Right lobe of liver (tissue), 6 donors: Measurements from ENCODE around the gene KCND2. TPM values are rescaled to one million over a fixed set of nuclear protein-coding genes. Genes with fewer than 3 reads are reported as not detected.

Experiments
- ATAC-seq, 4 donors: fragments of 200-7000 bp; cut with Tn5 transposase; one replicate each; pipeline ENCODE4 v1.9.1; 2020; ENCODE audit warnings: mild to moderate bottlenecking in 4 of 4, moderate library complexity in 4 of 4
- DNase-seq, 3 donors: peaks; one replicate each; pipeline ENCODE4 v3.0.0-alpha.2; 2020
- H3K27ac ChIP-seq, 3 donors: fragments of 200-600 bp; one replicate each; pipeline ENCODE4 v1.8.0; 2022
- H3K27me3 ChIP-seq, 2 donors: fragments of 200-600 bp; one replicate each; pipeline ENCODE4 v1.8.0; 2022
- H3K36me3 ChIP-seq, 4 donors: fragments of 200-600 bp; sonication (generic) in 1 of 4; one replicate each; pipeline versions ENCODE4 v1.5.1 to v1.8.0; 2017 to 2022; ENCODE audit warnings: control low read depth in 1 of 4
- H3K4me1 ChIP-seq, 4 donors: fragments of 200-600 bp; sonication (generic) in 1 of 4; one replicate each; pipeline versions ENCODE4 v1.5.1 to v1.8.0; 2017 to 2022; ENCODE audit warnings: control low read depth in 1 of 4
- H3K4me3 ChIP-seq, 3 donors: fragments of 200-600 bp; one replicate each; pipeline ENCODE4 v1.8.0; 2022
- H3K9me3 ChIP-seq, 4 donors: fragments of 200-600 bp; sonication (generic) in 1 of 4; one replicate each; pipeline versions ENCODE4 v1.5.1 to v1.8.0; 2017 to 2022; ENCODE audit warnings: control low read depth in 1 of 4
- POLR2A ChIP-seq: fragments of 450-650 bp; IDR thresholded peaks from one replicate; pipeline ENCODE4 v1.6.1; 2017; ENCODE audit warnings: antibody characterized with exemption, mild to moderate bottlenecking
- WGBS: methylation state at CpG from one replicate; pipeline ENCODE4 v1.1.6; 2018; ENCODE audit warnings: low coverage, low lambda C conversion rate; ENCODE audit not compliant: insufficient coverage; ENCODE audit errors: missing lambda C conversion rate; 5-methylcytosine and 5-hydroxymethylcytosine counted together
- intact Hi-C, 2 donors: fragments of 100-400 bp; cut with DNase I; formaldehyde crosslinking; loops; one replicate each; pipeline versions ENCODE4 v1.11.2 to v1.14.1; 2022
- total RNA-seq, 6 experiments: library from RNA; depleted of rRNA in 2 of 6; stranded (reverse); fragments of >200 nt in 2 of 6; fragmentation: NEBNext Ultra II Directional in 3 of 6; extraction: Animal tissue kit (Norgen Biotek cat#: 25700) in 3 of 6; gene quantifications; one replicate each; pipeline versions ENCODE4 v1.1.0 to v1.2.4, GENCODE V29; 2016 to 2023
- TF ChIP-seq, protein P1 (sequence below), 4 donors: fragments of 200-600 bp in 3 of 4; fragments of 450-650 bp in 1 of 4; IDR thresholded peaks; one replicate each; pipeline versions ENCODE4 v1.5.1 to v1.8.0; 2016 to 2022; ENCODE audit warnings: antibody characterized with exemption in 4 of 4, mild to moderate bottlenecking in 2 of 4
- donor health status: DM: no; HTN: yes; CAD: no.
- donor health status: DM: no; HTN: no; CAD: no.
- donor health status: DM: no; HTN: no; CAD: no.
- donor health status: DM: no; HTN: yes; CAD: no.
- donor health status: DM: no; HTN: yes; CAD: no.

KCND2 gene
- total RNA-seq, 6 experiments from 2014 or later: 0.04 to 0.49 TPM; not detected in 4

- intact Hi-C loops: no loop called here
- TF ChIP-seq, protein P1, sequence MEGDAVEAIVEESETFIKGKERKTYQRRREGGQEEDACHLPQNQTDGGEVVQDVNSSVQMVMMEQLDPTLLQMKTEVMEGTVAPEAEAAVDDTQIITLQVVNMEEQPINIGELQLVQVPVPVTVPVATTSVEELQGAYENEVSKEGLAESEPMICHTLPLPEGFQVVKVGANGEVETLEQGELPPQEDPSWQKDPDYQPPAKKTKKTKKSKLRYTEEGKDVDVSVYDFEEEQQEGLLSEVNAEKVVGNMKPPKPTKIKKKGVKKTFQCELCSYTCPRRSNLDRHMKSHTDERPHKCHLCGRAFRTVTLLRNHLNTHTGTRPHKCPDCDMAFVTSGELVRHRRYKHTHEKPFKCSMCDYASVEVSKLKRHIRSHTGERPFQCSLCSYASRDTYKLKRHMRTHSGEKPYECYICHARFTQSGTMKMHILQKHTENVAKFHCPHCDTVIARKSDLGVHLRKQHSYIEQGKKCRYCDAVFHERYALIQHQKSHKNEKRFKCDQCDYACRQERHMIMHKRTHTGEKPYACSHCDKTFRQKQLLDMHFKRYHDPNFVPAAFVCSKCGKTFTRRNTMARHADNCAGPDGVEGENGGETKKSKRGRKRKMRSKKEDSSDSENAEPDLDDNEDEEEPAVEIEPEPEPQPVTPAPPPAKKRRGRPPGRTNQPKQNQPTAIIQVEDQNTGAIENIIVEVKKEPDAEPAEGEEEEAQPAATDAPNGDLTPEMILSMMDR (IDR thresholded peaks at IDR 0.05): no peak
- no peak for TF ChIP-seq POLR2A
- WGBS: 20% methylated on average over 2 of the region's 2 CpGs
- peak; percentile 59 to 93 (median 78) for ATAC-seq
- peaks cover 0 to 17% (median 5%) of the 10 kb centered on the region in 4 donors for H3K4me1 ChIP-seq
- H3K4me3 ChIP-seq: no peak overlapping the region
- no peak for DNase-seq
- no peaks in the 10 kb centered on the region for H3K27me3 ChIP-seq
- no peaks in the 10 kb centered on the region for H3K36me3 ChIP-seq
- H3K9me3 ChIP-seq: no peaks in the 10 kb centered on the region
- H3K27ac ChIP-seq: peak overlapping the region in 1 of 3 donors; percentile 23
Observed at GRCh38 chr7:120588862-120589261, 315.9 kb downstream of the KCND2 start.

GRCh38 chr7:120600607-120601006, 327.6 kb downstream of the KCND2 start:
- TF ChIP-seq, protein P1 (IDR thresholded peaks at IDR 0.05): no peak
- no peak for TF ChIP-seq POLR2A
- no peak for DNase-seq
- ATAC-seq: no peak
- intact Hi-C loops: no loop called here
- Histone ChIP-seq H3K27ac (no peak overlapping the region), H3K27me3 (no peaks in the 10 kb centered on the region), H3K36me3 (no peaks in the 10 kb centered on the region), H3K4me1 (no peaks in the 10 kb centered on the region), H3K4me3 (no peak overlapping the region), H3K9me3 (no peaks in the 10 kb centered on the region)
- 95% methylated on average over 1 of the region's 1 CpG for WGBS

GRCh38 chr7:120603366-120603765, 330.4 kb downstream of the KCND2 start:
- ATAC-seq (peak in 3 of 4 donors; percentile 35 to 61 (median 53)), DNase-seq (no peak)
- Histone ChIP-seq H3K4me1 (no peaks in the 10 kb centered on the region), H3K4me3 (no peak overlapping the region), H3K36me3 (no peaks in the 10 kb centered on the region), H3K27me3 (no peaks in the 10 kb centered on the region), H3K27ac (no peak overlapping the region), H3K9me3 (no peaks in the 10 kb centered on the region)
- intact Hi-C loops: no loop called here
- TF ChIP-seq POLR2A: no peak
- TF ChIP-seq, protein P1 (IDR thresholded peaks at IDR 0.05): no peak

DNA sequence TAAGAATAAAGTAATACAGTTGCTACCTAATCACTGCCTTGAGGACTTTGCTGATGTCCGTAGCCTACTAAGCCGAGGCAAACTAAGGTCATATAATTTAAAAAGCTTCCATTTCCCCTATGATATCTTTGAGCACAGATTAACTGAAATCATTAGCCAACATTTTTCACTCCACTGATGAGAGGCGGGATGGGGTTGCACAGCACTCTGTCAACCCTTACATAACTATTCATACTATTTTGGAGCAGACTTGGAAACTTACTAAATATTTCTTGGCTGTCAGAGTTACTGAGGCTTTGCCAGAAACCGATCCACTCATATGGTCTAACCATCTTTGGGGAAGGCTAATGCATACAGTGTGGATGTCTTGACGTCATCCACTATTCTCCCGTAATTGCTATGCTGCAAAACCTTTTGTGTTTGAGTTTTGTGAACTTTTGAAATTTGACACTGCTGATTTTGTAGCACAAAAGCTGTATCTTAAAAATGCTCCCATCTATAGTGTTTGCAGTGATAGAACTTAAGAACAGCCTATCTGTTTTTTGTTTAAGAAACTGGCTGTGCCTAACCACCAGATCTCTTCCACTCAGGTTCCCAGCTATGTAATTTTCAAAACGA, 336.3 kb downstream of the KCND2 start:
- no peaks in the 10 kb centered on the region for H3K4me1 ChIP-seq
- TF ChIP-seq POLR2A: no peak
- TF ChIP-seq, protein P1 (IDR thresholded peaks at IDR 0.05): no peak
- WGBS: 51% methylated on average over 7 of the region's 7 CpGs
- H3K36me3 ChIP-seq: no peaks in the 10 kb centered on the region
- H3K27ac ChIP-seq: no peak overlapping the region
- H3K9me3 ChIP-seq: no peaks in the 10 kb centered on the region
- intact Hi-C loops: no loop called here
- no peaks in the 10 kb centered on the region for H3K27me3 ChIP-seq
- DNase-seq (no peak), ATAC-seq (no peak)
- H3K4me3 ChIP-seq: no peak overlapping the region

DNA sequence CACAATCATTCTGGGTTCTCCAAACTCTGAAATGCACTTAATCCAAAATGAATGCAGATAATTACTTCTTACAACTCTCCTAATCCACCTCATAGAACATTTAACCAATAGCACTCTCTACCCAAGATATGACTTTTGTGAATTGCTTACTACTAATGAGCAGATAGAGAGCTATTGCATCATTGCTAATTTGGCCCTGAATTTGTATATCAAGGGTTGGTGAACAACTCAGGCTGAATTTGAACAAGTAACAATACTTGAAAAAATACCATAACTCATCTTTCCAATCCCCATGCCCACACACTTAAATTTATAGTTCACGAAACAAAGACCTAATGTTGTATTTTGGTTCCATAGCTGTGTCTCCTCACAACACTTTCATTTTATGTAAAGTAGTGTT, 339.0 kb downstream of the KCND2 start:
- H3K4me3 ChIP-seq: no peak overlapping the region
- H3K27me3 ChIP-seq: no peaks in the 10 kb centered on the region
- no peak for TF ChIP-seq POLR2A
- TF ChIP-seq, protein P1 (IDR thresholded peaks at IDR 0.05): no peak
- intact Hi-C loops: no loop called here
- ATAC-seq: no peak
- DNase-seq: no peak
- no peak overlapping the region for H3K27ac ChIP-seq
- no peaks in the 10 kb centered on the region for H3K9me3 ChIP-seq
- H3K4me1 ChIP-seq: no peaks in the 10 kb centered on the region
- WGBS: 80% methylated on average over 1 of the region's 1 CpG
- no peaks in the 10 kb centered on the region for H3K36me3 ChIP-seq
